ENCODE data around the gene TNS4.

Gene TNS4

DNA sequence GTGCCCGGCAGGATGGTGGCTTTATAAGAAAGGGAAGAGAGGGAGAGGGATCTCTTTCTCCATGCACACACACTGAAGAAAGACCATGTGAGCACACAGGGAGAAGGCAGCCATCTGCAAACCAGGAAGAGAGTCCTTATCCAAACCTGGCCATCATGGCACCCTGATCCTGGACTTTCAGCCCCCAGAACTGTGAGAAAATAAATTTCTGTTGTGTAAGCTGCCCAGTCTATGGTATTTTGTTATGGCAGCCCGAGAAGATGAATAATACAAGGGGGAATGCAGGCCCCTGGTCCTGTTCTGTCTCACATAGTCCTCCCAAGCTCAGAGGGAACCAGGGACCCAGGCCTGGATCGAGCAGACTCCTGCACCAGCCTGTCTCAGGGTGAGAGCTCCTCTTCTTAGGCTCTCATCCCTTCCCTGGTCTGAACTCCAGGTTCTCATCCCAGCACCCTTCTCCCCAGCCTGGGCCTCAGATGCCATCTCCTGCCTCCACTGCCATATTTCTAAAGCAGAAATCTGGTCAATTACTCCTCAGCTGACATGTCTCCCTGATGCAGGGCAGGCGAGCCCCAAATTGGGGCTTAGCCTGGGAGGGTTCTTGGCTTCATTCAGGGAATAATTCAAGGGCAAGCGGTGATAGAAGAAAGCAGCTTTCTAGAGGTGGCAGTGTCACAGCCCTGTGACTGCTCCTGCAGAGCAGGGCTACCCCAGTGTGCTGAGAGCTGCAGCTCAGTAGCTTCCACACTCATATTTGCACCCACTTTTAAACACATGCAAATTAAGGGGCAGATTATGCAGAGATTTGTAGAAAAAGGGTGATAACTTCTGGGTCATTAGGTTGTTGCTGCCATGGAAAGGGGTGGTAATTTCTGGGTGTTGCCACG lies 29.3 kb downstream of the TNS4 start:
- FAIRE-seq: no peak
- DNase-seq (ENCODE audit: insufficient read length, low spot score): no peak
- TF ChIP-seq TAF1 (IDR thresholded peaks at IDR 0.05; ENCODE audit: low read depth, low read length) (no peak), POU2F2 (IDR thresholded peaks at IDR 0.05; ENCODE audit: low read depth, low read length) (no peak), SPI1 (IDR thresholded peaks at IDR 0.05; ENCODE audit: low read depth, low read length) (no peak), PAX5 (IDR thresholded peaks at IDR 0.05; ENCODE audit: insufficient read depth, low read length, severe bottlenecking) (no peak), POLR2AphosphoS5 (IDR thresholded peaks at IDR 0.05; ENCODE audit: low read depth, low read length) (no peak), POLR2A (IDR thresholded peaks at IDR 0.05; ENCODE audit: low read depth, low read length) (no peak)

DNA sequence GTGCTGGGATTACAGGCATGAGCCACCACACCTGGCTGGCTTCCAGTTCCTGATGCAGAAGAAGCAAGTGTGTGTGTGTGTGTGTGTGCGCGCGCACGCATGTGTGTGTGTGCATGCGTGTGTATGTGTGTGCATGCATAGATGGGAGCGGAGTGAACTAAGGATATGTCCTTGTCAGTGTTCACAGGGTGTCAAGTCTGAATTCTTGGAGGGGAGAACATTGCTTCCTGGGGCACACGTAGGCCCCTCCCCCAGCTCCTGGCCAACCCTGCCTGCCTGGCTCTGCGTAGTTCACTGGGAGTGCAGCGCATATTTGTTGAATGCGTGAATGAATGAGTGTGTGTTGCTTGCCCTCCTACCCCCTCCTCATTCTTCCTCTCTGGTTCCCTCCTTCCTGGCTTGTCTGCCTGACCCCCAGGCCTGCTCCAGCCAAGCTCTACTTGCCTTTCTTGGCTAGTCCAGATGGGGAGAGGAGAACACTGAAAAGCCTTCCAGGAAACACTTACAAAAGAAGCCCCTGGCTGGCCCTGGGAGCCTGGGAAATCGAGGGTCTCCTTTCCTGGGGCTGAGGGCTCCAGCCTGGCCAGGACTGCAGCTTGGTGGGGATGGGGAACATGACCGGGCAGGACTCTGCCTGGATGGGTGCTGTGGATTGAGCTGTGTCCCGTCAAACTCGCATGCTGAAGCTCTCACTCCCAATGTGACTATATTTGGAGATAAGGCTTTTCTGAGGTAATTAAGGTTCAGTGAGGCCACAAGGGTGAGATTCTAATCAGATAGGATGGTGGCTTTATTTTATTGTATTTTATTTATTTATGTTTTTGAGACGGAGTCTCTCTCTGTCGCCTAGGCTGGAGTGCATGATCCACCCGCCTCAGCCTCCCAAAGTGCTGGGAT lies 30.2 kb downstream of the TNS4 start:
- FAIRE-seq (no peak), DNase-seq (ENCODE audit: insufficient read length, low spot score) (no peak)
- no peak for TF ChIP-seq POU2F2 (IDR thresholded peaks at IDR 0.05; ENCODE audit: low read depth, low read length)
- TF ChIP-seq SPI1 (IDR thresholded peaks at IDR 0.05; ENCODE audit: low read depth, low read length): no peak
- no peak for TF ChIP-seq TAF1 (IDR thresholded peaks at IDR 0.05; ENCODE audit: low read depth, low read length)
- no peak for TF ChIP-seq POLR2AphosphoS5 (IDR thresholded peaks at IDR 0.05; ENCODE audit: low read depth, low read length)
- TF ChIP-seq POLR2A (IDR thresholded peaks at IDR 0.05; ENCODE audit: low read depth, low read length): no peak
- no peak for TF ChIP-seq PAX5 (IDR thresholded peaks at IDR 0.05; ENCODE audit: insufficient read depth, low read length, severe bottlenecking)

- TF ChIP-seq TAF1 (IDR thresholded peaks at IDR 0.05; ENCODE audit: low read depth, low read length) (no peak), PAX5 (IDR thresholded peaks at IDR 0.05; ENCODE audit: insufficient read depth, low read length, severe bottlenecking) (no peak), SPI1 (IDR thresholded peaks at IDR 0.05; ENCODE audit: low read depth, low read length) (no peak), POU2F2 (IDR thresholded peaks at IDR 0.05; ENCODE audit: low read depth, low read length) (no peak), POLR2AphosphoS5 (IDR thresholded peaks at IDR 0.05; ENCODE audit: low read depth, low read length) (no peak), POLR2A (IDR thresholded peaks at IDR 0.05; ENCODE audit: low read depth, low read length) (no peak)
- FAIRE-seq (no peak), DNase-seq (ENCODE audit: insufficient read length, low spot score) (no peak)
Observed at GRCh38 chr17:40469805-40470675, 31.4 kb downstream of the TNS4 start.

GRCh38 chr17:40468560-40468959 lies 32.9 kb downstream of the TNS4 start:
- FAIRE-seq (no peak), DNase-seq (ENCODE audit: insufficient read length, low spot score) (no peak)
- TF ChIP-seq PAX5 (IDR thresholded peaks at IDR 0.05; ENCODE audit: insufficient read depth, low read length, severe bottlenecking) (no peak), POU2F2 (IDR thresholded peaks at IDR 0.05; ENCODE audit: low read depth, low read length) (no peak), POLR2AphosphoS5 (IDR thresholded peaks at IDR 0.05; ENCODE audit: low read depth, low read length) (no peak), SPI1 (IDR thresholded peaks at IDR 0.05; ENCODE audit: low read depth, low read length) (no peak), TAF1 (IDR thresholded peaks at IDR 0.05; ENCODE audit: low read depth, low read length) (no peak), POLR2A (IDR thresholded peaks at IDR 0.05; ENCODE audit: low read depth, low read length) (no peak)

GRCh38 chr17:40467281-40467867 lies 34.0 kb downstream of the TNS4 start:
- DNase-seq (ENCODE audit: insufficient read length, low spot score) (no peak), FAIRE-seq (no peak)
- TF ChIP-seq POLR2A (IDR thresholded peaks at IDR 0.05; ENCODE audit: low read depth, low read length) (no peak), POU2F2 (IDR thresholded peaks at IDR 0.05; ENCODE audit: low read depth, low read length) (no peak), PAX5 (IDR thresholded peaks at IDR 0.05; ENCODE audit: insufficient read depth, low read length, severe bottlenecking) (no peak), TAF1 (IDR thresholded peaks at IDR 0.05; ENCODE audit: low read depth, low read length) (no peak), POLR2AphosphoS5 (IDR thresholded peaks at IDR 0.05; ENCODE audit: low read depth, low read length) (no peak), SPI1 (IDR thresholded peaks at IDR 0.05; ENCODE audit: low read depth, low read length) (no peak)

DNA sequence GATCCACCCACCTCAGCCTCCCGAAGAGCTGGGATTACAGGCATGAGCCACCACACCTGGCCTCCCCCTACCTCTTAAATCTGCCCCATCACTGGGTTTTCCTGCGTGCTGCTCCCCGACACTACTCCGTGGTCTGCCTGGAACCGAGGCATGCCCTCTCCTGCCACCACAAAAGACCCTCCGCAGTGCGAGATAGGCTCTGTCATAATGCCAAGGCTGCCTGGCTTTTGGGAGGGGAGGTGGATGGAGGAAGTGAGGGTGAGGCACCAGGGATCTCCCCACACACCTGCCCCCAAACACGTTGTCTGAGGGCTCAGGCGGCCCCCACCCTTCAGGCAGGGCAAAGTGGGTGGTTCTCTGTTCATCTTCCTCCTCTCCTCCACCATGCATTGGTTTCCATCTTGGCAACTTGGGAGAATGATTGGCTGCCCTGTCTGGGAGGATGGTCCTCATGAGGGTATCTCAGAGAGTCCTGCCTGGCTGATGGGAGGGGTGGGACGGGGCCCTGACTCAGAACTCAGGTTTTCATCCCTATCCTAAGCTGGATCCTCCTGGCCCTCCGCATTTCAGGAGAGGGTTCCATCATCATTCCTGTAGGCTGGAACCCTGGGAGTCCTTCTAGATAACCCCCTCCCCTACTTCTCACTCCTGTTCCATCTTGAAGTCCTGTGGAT lies 35.0 kb downstream of the TNS4 start:
- TF ChIP-seq TAF1 (IDR thresholded peaks at IDR 0.05; ENCODE audit: low read depth, low read length): no peak
- no peak for TF ChIP-seq POU2F2 (IDR thresholded peaks at IDR 0.05; ENCODE audit: low read depth, low read length)
- no peak for TF ChIP-seq PAX5 (IDR thresholded peaks at IDR 0.05; ENCODE audit: insufficient read depth, low read length, severe bottlenecking)
- TF ChIP-seq POLR2AphosphoS5 (IDR thresholded peaks at IDR 0.05; ENCODE audit: low read depth, low read length): no peak
- no peak for TF ChIP-seq SPI1 (IDR thresholded peaks at IDR 0.05; ENCODE audit: low read depth, low read length)
- TF ChIP-seq POLR2A (IDR thresholded peaks at IDR 0.05; ENCODE audit: low read depth, low read length): no peak
- no peak for DNase-seq (ENCODE audit: insufficient read length, low spot score)
- no peak for FAIRE-seq

GRCh38 chr17:40464392-40464855 lies 37.0 kb downstream of the TNS4 start:
- no peak for FAIRE-seq
- TF ChIP-seq TAF1 (IDR thresholded peaks at IDR 0.05; ENCODE audit: low read depth, low read length): no peak
- TF ChIP-seq PAX5 (IDR thresholded peaks at IDR 0.05; ENCODE audit: insufficient read depth, low read length, severe bottlenecking): no peak
- no peak for TF ChIP-seq POU2F2 (IDR thresholded peaks at IDR 0.05; ENCODE audit: low read depth, low read length)
- TF ChIP-seq POLR2AphosphoS5 (IDR thresholded peaks at IDR 0.05; ENCODE audit: low read depth, low read length): no peak
- no peak for TF ChIP-seq SPI1 (IDR thresholded peaks at IDR 0.05; ENCODE audit: low read depth, low read length)
- no peak for TF ChIP-seq POLR2A (IDR thresholded peaks at IDR 0.05; ENCODE audit: low read depth, low read length)

More at GRCh38 chr17:40464392-40464855, 37.0 kb downstream of the TNS4 start:
- no peak for DNase-seq (ENCODE audit: insufficient read length, low spot score)

Measured in GM12891 (cell line).